H1 (cell line): ENCODE data around the gene TBC1D25. TPM values are rescaled to one million over a fixed set of nuclear protein-coding genes. Genes with fewer than 3 reads are reported as not detected.

Experiments
- CTCF ChIA-PET: fragments of 300-600 bp; sonication (Branson Sonifier 250); formaldehyde crosslinking; loops from one replicate; lab custom pipeline; 2021; ENCODE audit not compliant: partially characterized antibody; lab: Charles Lee
- POLR2A ChIA-PET: fragments of 300-600 bp; sonication (Branson Sonifier 250); formaldehyde crosslinking; loops from one replicate; lab custom pipeline; 2021; ENCODE audit warnings: inconsistent platforms; ENCODE audit not compliant: partially characterized antibody; lab: Charles Lee
- DNase-seq, 2 experiments: peaks; one replicate each; pipeline versions ENCODE4 v3.0.0 to v3.0.0-alpha.2; 2010 to 2022; ENCODE audit warnings: low spot score in 2 of 2, low read depth in 1 of 2, mixed read lengths in 1 of 2
- FAIRE-seq: peaks from 2 replicates; lab custom pipeline; 2011; peaks lifted over from hg19 to GRCh38; lab: Jason Lieb, UNC
- H2AFZ ChIP-seq: 2 replicates; pipeline ENCODE4 v1.8.1; 2012; ENCODE audit warnings: low read length, inconsistent platforms
- H2AK5ac ChIP-seq: 2 replicates; pipeline ENCODE4 v1.6.1; 2013; ENCODE audit warnings: low read depth, low read length
- H2BK120ac ChIP-seq: replicated peaks from 2 replicates; pipeline ENCODE3; 2013; ENCODE audit warnings: low read depth, low read length, inconsistent platforms
- H2BK12ac ChIP-seq: 2 replicates; pipeline ENCODE4 v1.6.1; 2013; ENCODE audit warnings: low read depth, low read length
- H2BK15ac ChIP-seq: 2 replicates; pipeline ENCODE4 v1.6.1; 2013; ENCODE audit warnings: low read length
- H2BK20ac ChIP-seq: 2 replicates; pipeline ENCODE4 v1.6.1; 2013; ENCODE audit warnings: low read length
- H2BK5ac ChIP-seq: 2 replicates; pipeline ENCODE4 v1.6.1; 2013; ENCODE audit warnings: low read depth, low read length
- H3K14ac ChIP-seq: 2 replicates; pipeline ENCODE4 v1.6.1; 2013; ENCODE audit warnings: inconsistent platforms; ENCODE audit not compliant: insufficient read length
- H3K18ac ChIP-seq: 2 replicates; pipeline ENCODE4 v1.6.1; 2013; ENCODE audit warnings: low read length; ENCODE audit errors: extremely low read depth
- H3K23ac ChIP-seq: 2 replicates; pipeline ENCODE4 v1.6.1; 2013; ENCODE audit warnings: inconsistent platforms; ENCODE audit not compliant: insufficient read length
- H3K23me2 ChIP-seq: 2 replicates; pipeline ENCODE4 v1.6.1; 2013; ENCODE audit warnings: low read depth, low read length
- H3K27ac ChIP-seq: 2 replicates; pipeline ENCODE4 v1.6.1; 2011; ENCODE audit warnings: low read depth, low read length, inconsistent platforms
- H3K27me3 ChIP-seq, 4 experiments: replicated peaks in 1 of 4; 1 replicate in 1 of 4; 2 replicates in 3 of 4; pipeline versions ENCODE4 v1.6.1 to v1.8.1; 2011 to 2013; ENCODE audit warnings: low read length in 3 of 4, mild to moderate bottlenecking in 3 of 4, inconsistent platforms in 2 of 4, mixed read lengths in 2 of 4, moderate library complexity in 1 of 4; ENCODE audit not compliant: control insufficient read depth in 3 of 4, insufficient read depth in 3 of 4; ENCODE audit errors: extremely low read depth in 1 of 4
- H3K36me3 ChIP-seq, 4 experiments: 2 replicates each; pipeline versions ENCODE4 v1.6.1 to v1.8.1; 2011 to 2013; ENCODE audit warnings: mild to moderate bottlenecking in 4 of 4, low read length in 3 of 4, moderate library complexity in 2 of 4, control low read depth in 1 of 4, inconsistent platforms in 1 of 4; ENCODE audit not compliant: insufficient read depth in 4 of 4, control insufficient read depth in 2 of 4
- H3K4ac ChIP-seq: replicated peaks from 2 replicates; pipeline ENCODE3; 2013; ENCODE audit warnings: low read length, low read depth, mixed read lengths, inconsistent platforms; ENCODE audit not compliant: insufficient read length
- H3K4me1 ChIP-seq, 4 experiments: replicated peaks in 1 of 4; 1 replicate in 1 of 4; 2 replicates in 3 of 4; pipeline versions ENCODE4 v1.6.1 to v1.8.1; 2011 to 2013; ENCODE audit warnings: low read length in 3 of 4, inconsistent platforms in 2 of 4, mixed read lengths in 1 of 4; ENCODE audit not compliant: insufficient read depth in 4 of 4, control insufficient read depth in 3 of 4
- H3K4me2 ChIP-seq, 2 experiments: 2 replicates each; pipeline versions ENCODE4 v1.6.1 to v1.8.1; 2011 to 2013; ENCODE audit warnings: low read depth in 2 of 2, low read length in 2 of 2, control low read depth in 1 of 2, inconsistent platforms in 1 of 2, mild to moderate bottlenecking in 1 of 2; ENCODE audit not compliant: insufficient read depth in 1 of 2
- H3K4me3 ChIP-seq, 4 experiments: fragments of 200-600, 300-600 bp in 1 of 4; sonication (generic), shearing (Covaris generic), sonication (Bioruptor Twin) in 1 of 4; 2 replicates each; pipeline versions ENCODE4 v1.5.1 to v1.8.1; 2011 to 2016; ENCODE audit warnings: low read length in 4 of 4, low read depth in 3 of 4, control low read depth in 2 of 4, inconsistent platforms in 2 of 4, mild to moderate bottlenecking in 2 of 4, mixed read lengths in 1 of 4, moderate library complexity in 1 of 4; ENCODE audit not compliant: insufficient read depth in 2 of 4; ENCODE audit errors: extremely low read depth in 1 of 4
- H3K56ac ChIP-seq: replicated peaks from 2 replicates; pipeline ENCODE3; 2013; ENCODE audit warnings: low read depth, mild to moderate bottlenecking, mixed read lengths, low read length, inconsistent platforms; ENCODE audit not compliant: insufficient read length
- H3K79me1 ChIP-seq: 2 replicates; pipeline ENCODE4 v1.6.1; 2013; ENCODE audit warnings: low read depth, low read length, control low read depth
- H3K79me2 ChIP-seq, 2 experiments: 2 replicates each; pipeline versions ENCODE4 v1.6.1 to v1.8.1; 2012 to 2013; ENCODE audit warnings: low read length in 2 of 2, mild to moderate bottlenecking in 2 of 2, inconsistent platforms in 1 of 2; ENCODE audit not compliant: insufficient read depth in 2 of 2, control insufficient read depth in 1 of 2
- H3K9ac ChIP-seq, 4 experiments: replicated peaks in 1 of 4; 1 replicate in 1 of 4; 2 replicates in 3 of 4; pipeline versions ENCODE4 v1.6.1 to v1.8.1; 2011 to 2013; ENCODE audit warnings: low read depth in 3 of 4, low read length in 3 of 4, control low read depth in 2 of 4, mild to moderate bottlenecking in 2 of 4, moderate library complexity in 2 of 4, inconsistent platforms in 1 of 4; ENCODE audit errors: extremely low read depth in 1 of 4
- H3K9me3 ChIP-seq, 2 experiments: 2 replicates each; pipeline versions ENCODE4 v1.6.1 to v1.8.1; 2012 to 2013; ENCODE audit warnings: mild to moderate bottlenecking in 2 of 2, moderate library complexity in 2 of 2, control low read depth in 1 of 2, inconsistent platforms in 1 of 2, low read depth in 1 of 2, low read length in 1 of 2, mixed read lengths in 1 of 2; ENCODE audit not compliant: insufficient read depth in 2 of 2
- H4K20me1 ChIP-seq, 2 experiments: replicated peaks in 1 of 2; 2 replicates each; pipeline versions ENCODE3 to v1.8.1; 2011 to 2013; ENCODE audit warnings: inconsistent platforms in 2 of 2, low read length in 2 of 2, mild to moderate bottlenecking in 1 of 2; ENCODE audit not compliant: insufficient read depth in 2 of 2, control insufficient read depth in 1 of 2
- H4K5ac ChIP-seq: 2 replicates; pipeline ENCODE4 v1.6.1; 2013; ENCODE audit warnings: low read length, low read depth, mixed read lengths, inconsistent platforms; ENCODE audit not compliant: insufficient read length
- H4K8ac ChIP-seq: 2 replicates; pipeline ENCODE4 v1.8.0; 2013; ENCODE audit warnings: mild to moderate bottlenecking, moderate library complexity, low read length, inconsistent platforms; ENCODE audit not compliant: insufficient read depth; ENCODE audit errors: extremely low read depth
- H4K91ac ChIP-seq: replicated peaks from 2 replicates; pipeline ENCODE3; 2013; ENCODE audit warnings: low read length, mixed read lengths, inconsistent platforms; ENCODE audit not compliant: insufficient read length
- BCL11A ChIP-seq, 2 experiments: IDR thresholded peaks; one replicate each; pipeline ENCODE4 v1.6.1; 2011; ENCODE audit warnings: low read depth in 2 of 2, low read length in 2 of 2, mild to moderate bottlenecking in 2 of 2
- SRF ChIP-seq: IDR thresholded peaks from 2 replicates; pipeline ENCODE4 v1.6.1; 2011; ENCODE audit warnings: mild to moderate bottlenecking, low read depth, low read length, moderate library complexity
- WGBS, 2 experiments: shearing (Covaris generic) in 1 of 2; methylation state at CpG; one replicate each; pipeline versions ENCODE4 v1.1.6 to v1.1.7; 2013 to 2015; ENCODE audit warnings: low lambda C conversion rate in 2 of 2, mixed read lengths in 2 of 2, inconsistent platforms in 1 of 2, low coverage in 1 of 2, missing lambda C conversion rate in 1 of 2; ENCODE audit not compliant: insufficient replicate concordance in 2 of 2, insufficient coverage in 1 of 2, insufficient read length in 1 of 2; ENCODE audit errors: extremely low coverage in 1 of 2, missing lambda C conversion rate in 1 of 2; 5-methylcytosine and 5-hydroxymethylcytosine counted together
- polyA plus RNA-seq, 7 experiments: library from polyadenylated mRNA; depleted of rRNA in 3 of 7; stranded (reverse) in 5 of 7; unstranded in 2 of 7; fragments of >200 nt in 5 of 7; fragments of 200-250 nt in 2 of 7; gene quantifications; 1 replicate in 5 of 7; 2 replicates in 1 of 7; 4 replicates in 1 of 7; pipeline versions ENCODE4 v1.2.1 to v1.2.3, GENCODE V29; 2011 to 2013; ENCODE audit warnings: missing spikeins in 2 of 7, mixed read lengths in 2 of 7
- total RNA-seq: library from RNA; stranded (reverse); fragmentation: NEBNext Ultra II Directional; extraction: Animal tissue kit (Norgen Biotek cat#: 25700); gene quantifications from 2 replicates; pipeline ENCODE4 v1.2.1, GENCODE V29; 2021

Gene TBC1D25
- total and polyA plus RNA-seq, 2 of the 8 experiments (the other 6 are each of a cell fraction or from before 2014, with no cell fraction given), result 6.5 to 6.8 TPM

GRCh38 chrX:48532161-48532560 is 7.4 kb upstream of the TBC1D25 start:
- no peak overlapping the region for H3K14ac ChIP-seq
- H4K8ac ChIP-seq, result no peak overlapping the region
- H4K5ac ChIP-seq, result no peak overlapping the region
- H3K4me2 ChIP-seq, result no peak overlapping the region
- no peak overlapping the region for H3K23ac ChIP-seq
- no peaks in the 10 kb centered on the region for H4K20me1 ChIP-seq
- no peak overlapping the region for H2BK20ac ChIP-seq
- H3K4ac ChIP-seq, result no peak overlapping the region
- no peaks in the 10 kb centered on the region for H3K79me2 ChIP-seq
- H2BK120ac ChIP-seq, result no peak overlapping the region
- H3K18ac ChIP-seq, result no peak overlapping the region
- CTCF ChIA-PET, result no interaction called here
- no peak overlapping the region for H2AK5ac ChIP-seq
- no peak overlapping the region for H3K9ac ChIP-seq
- H3K4me3 ChIP-seq, result no peak overlapping the region
- H2BK15ac ChIP-seq, result no peak overlapping the region
- no peaks in the 10 kb centered on the region for H3K4me1 ChIP-seq
- H3K79me1 ChIP-seq, result no peaks in the 10 kb centered on the region
- no peak overlapping the region for H2AFZ ChIP-seq
- H3K36me3 ChIP-seq, result peaks cover 0 to 23% (median 12%) of the 10 kb centered on the region in 4 experiments; a peak in 6 of 8 replicates
- no peak overlapping the region for H3K56ac ChIP-seq
- 89% methylated on average over 1 of the region's 1 CpG; no CpG with 5 or more reads in 1 of the 2 experiments for WGBS, 2 experiments
- H3K23me2 ChIP-seq, result no peaks in the 10 kb centered on the region
- no peaks in the 10 kb centered on the region for H3K9me3 ChIP-seq
- POLR2A ChIA-PET, result interaction anchor here (0.8 to 3.3 kb wide), 2 partner anchors 38 to 46 kb away, joined by 3 to 10 read pairs; no protein-coding TSS in a partner anchor
- no peak for DNase-seq
- no peak overlapping the region for H2BK12ac ChIP-seq
- no peak overlapping the region for H4K91ac ChIP-seq
- no peak overlapping the region for H3K27ac ChIP-seq
- no peak overlapping the region for H2BK5ac ChIP-seq
- TF ChIP-seq SRF, result peak; percentile 59
- TF ChIP-seq BCL11A (IDR thresholded peaks at IDR 0.05; ENCODE audit: low read depth in 2 of 2, low read length in 2 of 2), result no peak
- TF ChIP-seq, all 59 proteins: peak for 1
- no peaks in the 10 kb centered on the region for H3K27me3 ChIP-seq
- no peak for FAIRE-seq
